VCaP (cell line): ENCODE measurements around the gene CRACR2B.

ENCODE experiments used
- H3K27ac ChIP-seq: fragments of 450-650 bp; 2 replicates; pipeline ENCODE4 v1.5.1; 2017
- TF ChIP-seq, protein P1 (sequence below): fragments of 450-650 bp; conservative IDR thresholded peaks from 2 replicates; pipeline ENCODE4 v1.5.1; 2017; ENCODE audit warnings: mild to moderate bottlenecking, moderate library complexity

The CRACR2B gene

DNA sequence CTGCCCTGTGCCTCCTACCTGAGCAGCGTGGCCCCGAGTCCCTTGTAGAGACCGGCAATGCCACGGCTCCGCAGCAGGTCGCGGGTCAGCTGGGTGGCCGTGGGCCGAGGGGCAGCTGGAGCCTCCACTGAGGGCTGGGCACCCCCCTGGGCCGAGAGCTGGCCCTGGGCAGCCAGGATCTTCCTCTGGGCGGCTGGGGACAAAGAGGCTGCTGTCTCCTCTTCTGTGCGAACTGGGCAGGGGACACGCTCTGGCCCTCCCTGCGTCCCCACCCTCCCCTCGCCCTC is 35.2 kb upstream of the CRACR2B start:
- TF ChIP-seq, protein P1, sequence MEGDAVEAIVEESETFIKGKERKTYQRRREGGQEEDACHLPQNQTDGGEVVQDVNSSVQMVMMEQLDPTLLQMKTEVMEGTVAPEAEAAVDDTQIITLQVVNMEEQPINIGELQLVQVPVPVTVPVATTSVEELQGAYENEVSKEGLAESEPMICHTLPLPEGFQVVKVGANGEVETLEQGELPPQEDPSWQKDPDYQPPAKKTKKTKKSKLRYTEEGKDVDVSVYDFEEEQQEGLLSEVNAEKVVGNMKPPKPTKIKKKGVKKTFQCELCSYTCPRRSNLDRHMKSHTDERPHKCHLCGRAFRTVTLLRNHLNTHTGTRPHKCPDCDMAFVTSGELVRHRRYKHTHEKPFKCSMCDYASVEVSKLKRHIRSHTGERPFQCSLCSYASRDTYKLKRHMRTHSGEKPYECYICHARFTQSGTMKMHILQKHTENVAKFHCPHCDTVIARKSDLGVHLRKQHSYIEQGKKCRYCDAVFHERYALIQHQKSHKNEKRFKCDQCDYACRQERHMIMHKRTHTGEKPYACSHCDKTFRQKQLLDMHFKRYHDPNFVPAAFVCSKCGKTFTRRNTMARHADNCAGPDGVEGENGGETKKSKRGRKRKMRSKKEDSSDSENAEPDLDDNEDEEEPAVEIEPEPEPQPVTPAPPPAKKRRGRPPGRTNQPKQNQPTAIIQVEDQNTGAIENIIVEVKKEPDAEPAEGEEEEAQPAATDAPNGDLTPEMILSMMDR: no peak
- H3K27ac ChIP-seq: no peak overlapping the region

DNA sequence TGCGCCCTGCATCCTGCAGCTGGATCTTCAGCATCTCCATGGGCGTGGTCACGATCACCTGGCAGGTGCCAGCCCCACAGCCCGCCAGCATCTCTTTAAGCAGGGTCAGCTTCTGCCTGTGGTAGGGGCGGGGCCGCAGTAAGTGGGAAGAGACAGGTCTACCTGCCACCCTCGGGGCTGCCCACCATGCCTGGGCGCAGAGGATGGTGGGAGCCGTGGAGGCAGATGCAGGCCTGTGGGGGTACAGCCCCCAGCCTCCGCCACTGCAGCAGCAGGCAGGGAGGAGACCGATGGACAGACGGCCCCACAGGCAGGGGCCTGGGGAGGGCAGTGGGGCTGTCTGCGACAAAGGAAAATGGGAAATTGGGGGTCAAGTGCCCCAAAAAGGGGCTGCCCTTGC is 34.8 kb upstream of the CRACR2B start:
- TF ChIP-seq, protein P1: no peak
- no peak overlapping the region for H3K27ac ChIP-seq

DNA sequence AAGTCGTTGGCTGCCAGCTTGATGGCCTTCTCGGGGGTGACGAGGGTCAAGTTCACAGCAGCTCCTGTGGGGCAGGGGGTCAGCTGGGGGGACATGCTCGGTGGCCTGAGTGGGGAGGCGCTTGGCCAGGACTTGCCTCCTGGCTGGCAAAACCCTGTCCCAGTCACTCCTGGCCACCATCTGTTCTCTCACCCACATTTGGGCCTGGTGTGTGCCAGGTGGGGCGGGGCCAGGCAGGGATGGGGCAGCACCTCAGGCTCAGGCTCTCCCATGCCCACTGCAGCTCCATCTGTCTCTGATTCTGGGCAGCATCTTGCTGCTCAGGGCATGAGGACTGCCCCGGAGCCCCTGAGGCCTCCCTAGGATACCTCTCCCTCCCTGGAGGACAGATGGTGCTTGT is 34.2 kb upstream of the CRACR2B start:
- H3K27ac ChIP-seq: no peak overlapping the region
- TF ChIP-seq, protein P1: no peak

DNA sequence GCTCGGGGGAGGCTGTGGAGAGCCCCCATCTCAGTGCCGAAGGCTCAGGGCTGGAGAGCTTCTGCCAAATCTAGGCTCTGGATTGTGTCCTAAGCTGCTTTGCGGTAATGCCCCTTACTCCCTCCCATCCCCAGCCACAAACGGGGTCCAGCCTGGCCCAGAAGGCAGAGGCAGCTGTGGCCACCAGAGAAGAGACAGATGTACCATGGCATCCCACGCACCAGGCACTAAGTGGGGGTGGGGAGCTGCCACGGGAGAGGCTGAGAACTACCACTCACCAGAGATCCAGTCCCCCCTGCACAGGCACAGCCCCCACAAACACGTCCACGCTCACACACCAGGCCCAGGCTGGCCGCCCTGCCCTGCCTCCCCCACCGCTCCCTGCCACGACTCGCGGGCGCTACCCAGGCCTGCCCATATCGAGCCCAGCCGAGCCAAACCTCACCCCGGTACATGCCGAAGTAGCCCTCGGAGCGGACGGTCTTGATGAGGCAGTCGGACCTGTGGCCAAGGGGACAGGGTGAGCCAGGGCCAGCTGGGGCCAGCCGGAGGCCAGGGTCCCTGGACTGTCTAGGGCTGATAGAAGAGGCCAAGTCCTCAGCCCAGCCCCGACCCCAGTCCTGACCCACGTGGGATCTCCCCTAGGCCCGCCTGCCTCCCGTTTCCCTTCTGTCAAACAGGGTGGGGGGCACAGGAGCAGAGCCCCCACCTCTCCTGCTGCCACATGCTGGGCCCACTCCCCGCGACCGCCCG is 33.5 kb upstream of the CRACR2B start:
- TF ChIP-seq, protein P1: no peak
- peak overlapping the region; percentile 89; the same call in 1 of the 2 replicates for H3K27ac ChIP-seq

DNA sequence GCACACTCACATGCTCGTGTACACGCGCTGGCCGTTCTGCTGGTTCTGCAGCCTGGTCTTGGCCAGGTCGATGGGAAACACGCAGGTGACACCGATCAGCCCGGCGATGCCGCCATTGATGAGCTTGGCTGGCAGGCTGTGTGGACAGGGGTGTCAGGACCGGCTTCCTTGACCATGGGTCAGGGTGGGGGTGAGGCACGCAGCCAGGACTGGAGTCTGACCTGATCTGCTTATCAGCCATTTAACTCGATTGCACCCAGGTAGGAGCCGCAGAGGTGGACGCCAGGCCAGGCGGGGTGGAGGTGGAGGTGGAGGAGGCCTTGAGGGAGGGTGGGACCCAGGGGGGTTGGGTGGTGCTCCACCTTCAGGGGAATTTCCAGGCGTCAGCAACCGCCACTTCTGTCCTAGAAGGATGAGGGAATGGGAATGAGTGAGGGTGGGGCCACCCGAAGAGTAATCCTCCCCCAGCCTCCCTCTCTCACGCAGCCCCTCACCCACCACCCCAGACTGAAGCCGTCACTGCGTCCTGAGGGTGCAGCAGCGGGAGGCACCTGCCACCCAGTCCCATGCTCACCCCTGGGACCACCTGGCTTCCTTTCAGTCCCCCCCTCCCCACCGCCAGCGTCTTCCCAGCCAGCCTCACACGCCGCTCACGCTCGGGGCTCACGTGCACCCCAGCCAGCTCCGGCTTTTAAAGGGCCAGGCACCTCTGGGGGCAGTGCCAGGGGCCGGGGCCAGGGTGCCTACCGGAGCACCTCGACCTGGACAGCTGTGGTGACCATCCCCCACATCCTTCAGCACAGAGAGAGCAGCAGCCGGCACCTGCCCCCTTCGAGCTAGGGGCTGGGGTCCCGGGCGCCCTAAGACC is 32.7 kb upstream of the CRACR2B start:
- TF ChIP-seq, protein P1: no peak
- H3K27ac ChIP-seq: peak overlapping the region; percentile 89

DNA sequence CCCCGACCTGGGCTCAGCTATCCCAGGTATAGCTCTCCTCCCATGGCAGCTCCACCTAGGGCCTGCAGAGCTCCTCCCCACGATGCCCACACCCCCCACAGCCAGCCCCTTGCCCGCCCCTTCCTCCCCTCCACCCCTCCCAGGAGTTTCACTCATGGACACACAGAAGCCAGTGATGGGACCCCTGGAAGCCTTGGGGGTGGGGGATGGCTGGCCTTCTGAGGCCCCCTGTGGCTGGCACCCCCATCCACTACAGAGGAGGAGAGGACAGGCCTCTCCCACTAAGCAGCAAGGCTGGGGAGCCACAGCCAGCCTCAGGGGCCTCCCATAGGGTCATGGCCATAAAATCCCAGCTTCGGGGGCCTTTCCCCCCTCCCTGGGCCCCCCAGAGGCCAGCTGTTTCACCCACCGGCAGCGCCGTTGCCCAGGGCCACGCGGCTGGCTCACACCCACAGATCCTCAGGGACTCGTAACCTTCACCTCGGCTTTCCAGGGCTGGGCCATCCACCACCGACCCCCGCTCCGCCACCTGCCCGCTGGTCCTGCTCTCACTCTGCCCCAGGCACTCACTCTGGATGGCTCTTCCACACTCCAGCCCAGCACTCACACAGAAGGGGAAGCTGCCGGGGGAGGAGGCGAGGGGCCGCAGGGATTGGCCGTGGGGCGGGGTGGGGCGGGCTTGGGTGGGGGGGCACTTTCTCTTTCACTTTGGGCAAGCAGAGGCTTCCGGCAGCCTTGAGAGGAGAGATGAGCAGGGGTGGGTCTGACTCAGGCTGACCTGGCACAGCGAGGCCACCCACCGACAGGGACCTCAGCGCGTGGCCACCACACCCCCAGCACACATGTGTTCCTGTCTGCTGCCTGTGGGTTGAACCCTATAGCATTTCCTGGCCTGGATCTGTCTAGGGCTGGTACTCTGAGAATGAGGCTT is 31.8 kb upstream of the CRACR2B start:
- TF ChIP-seq, protein P1: no peak
- H3K27ac ChIP-seq: peak overlapping the region; percentile 89
